H1 (cell line): ENCODE results near the gene ECSIT. TPM values are rescaled to one million over a fixed set of nuclear protein-coding genes. Genes with fewer than 3 reads are reported as not detected.

Experiments used
- CTCF ChIA-PET: fragments of 300-600 bp; sonication (Branson Sonifier 250); formaldehyde crosslinking; loops from one replicate; lab custom pipeline; 2021; ENCODE audit not compliant: partially characterized antibody; lab: Charles Lee
- POLR2A ChIA-PET: fragments of 300-600 bp; sonication (Branson Sonifier 250); formaldehyde crosslinking; loops from one replicate; lab custom pipeline; 2021; ENCODE audit warnings: inconsistent platforms; ENCODE audit not compliant: partially characterized antibody; lab: Charles Lee
- DNase-seq, 2 experiments: peaks; one replicate each; pipeline versions ENCODE4 v3.0.0 to v3.0.0-alpha.2; 2010 to 2022; ENCODE audit warnings: low spot score in 2 of 2, low read depth in 1 of 2, mixed read lengths in 1 of 2
- FAIRE-seq: peaks from 2 replicates; lab custom pipeline; 2011; peaks lifted over from hg19 to GRCh38; lab: Jason Lieb, UNC
- H2AFZ ChIP-seq: 2 replicates; pipeline ENCODE4 v1.8.1; 2012; ENCODE audit warnings: low read length, inconsistent platforms
- H2AK5ac ChIP-seq: 2 replicates; pipeline ENCODE4 v1.6.1; 2013; ENCODE audit warnings: low read depth, low read length
- H2BK120ac ChIP-seq: replicated peaks from 2 replicates; pipeline ENCODE3; 2013; ENCODE audit warnings: low read depth, low read length, inconsistent platforms
- H2BK12ac ChIP-seq: 2 replicates; pipeline ENCODE4 v1.6.1; 2013; ENCODE audit warnings: low read depth, low read length
- H2BK15ac ChIP-seq: 2 replicates; pipeline ENCODE4 v1.6.1; 2013; ENCODE audit warnings: low read length
- H2BK20ac ChIP-seq: 2 replicates; pipeline ENCODE4 v1.6.1; 2013; ENCODE audit warnings: low read length
- H2BK5ac ChIP-seq: 2 replicates; pipeline ENCODE4 v1.6.1; 2013; ENCODE audit warnings: low read depth, low read length
- H3K14ac ChIP-seq: 2 replicates; pipeline ENCODE4 v1.6.1; 2013; ENCODE audit warnings: inconsistent platforms; ENCODE audit not compliant: insufficient read length
- H3K18ac ChIP-seq: 2 replicates; pipeline ENCODE4 v1.6.1; 2013; ENCODE audit warnings: low read length; ENCODE audit errors: extremely low read depth
- H3K23ac ChIP-seq: 2 replicates; pipeline ENCODE4 v1.6.1; 2013; ENCODE audit warnings: inconsistent platforms; ENCODE audit not compliant: insufficient read length
- H3K23me2 ChIP-seq: 2 replicates; pipeline ENCODE4 v1.6.1; 2013; ENCODE audit warnings: low read depth, low read length
- H3K27ac ChIP-seq: 2 replicates; pipeline ENCODE4 v1.6.1; 2011; ENCODE audit warnings: low read depth, low read length, inconsistent platforms
- H3K27me3 ChIP-seq, 4 experiments: replicated peaks in 1 of 4; 1 replicate in 1 of 4; 2 replicates in 3 of 4; pipeline versions ENCODE4 v1.6.1 to v1.8.1; 2011 to 2013; ENCODE audit warnings: low read length in 3 of 4, mild to moderate bottlenecking in 3 of 4, inconsistent platforms in 2 of 4, mixed read lengths in 2 of 4, moderate library complexity in 1 of 4; ENCODE audit not compliant: control insufficient read depth in 3 of 4, insufficient read depth in 3 of 4; ENCODE audit errors: extremely low read depth in 1 of 4
- H3K36me3 ChIP-seq, 4 experiments: 2 replicates each; pipeline versions ENCODE4 v1.6.1 to v1.8.1; 2011 to 2013; ENCODE audit warnings: mild to moderate bottlenecking in 4 of 4, low read length in 3 of 4, moderate library complexity in 2 of 4, control low read depth in 1 of 4, inconsistent platforms in 1 of 4; ENCODE audit not compliant: insufficient read depth in 4 of 4, control insufficient read depth in 2 of 4
- H3K4ac ChIP-seq: replicated peaks from 2 replicates; pipeline ENCODE3; 2013; ENCODE audit warnings: low read length, low read depth, mixed read lengths, inconsistent platforms; ENCODE audit not compliant: insufficient read length
- H3K4me1 ChIP-seq, 4 experiments: replicated peaks in 1 of 4; 1 replicate in 1 of 4; 2 replicates in 3 of 4; pipeline versions ENCODE4 v1.6.1 to v1.8.1; 2011 to 2013; ENCODE audit warnings: low read length in 3 of 4, inconsistent platforms in 2 of 4, mixed read lengths in 1 of 4; ENCODE audit not compliant: insufficient read depth in 4 of 4, control insufficient read depth in 3 of 4
- H3K4me2 ChIP-seq, 2 experiments: 2 replicates each; pipeline versions ENCODE4 v1.6.1 to v1.8.1; 2011 to 2013; ENCODE audit warnings: low read depth in 2 of 2, low read length in 2 of 2, control low read depth in 1 of 2, inconsistent platforms in 1 of 2, mild to moderate bottlenecking in 1 of 2; ENCODE audit not compliant: insufficient read depth in 1 of 2
- H3K4me3 ChIP-seq, 4 experiments: fragments of 200-600, 300-600 bp in 1 of 4; sonication (generic), shearing (Covaris generic), sonication (Bioruptor Twin) in 1 of 4; 2 replicates each; pipeline versions ENCODE4 v1.5.1 to v1.8.1; 2011 to 2016; ENCODE audit warnings: low read length in 4 of 4, low read depth in 3 of 4, control low read depth in 2 of 4, inconsistent platforms in 2 of 4, mild to moderate bottlenecking in 2 of 4, mixed read lengths in 1 of 4, moderate library complexity in 1 of 4; ENCODE audit not compliant: insufficient read depth in 2 of 4; ENCODE audit errors: extremely low read depth in 1 of 4
- H3K56ac ChIP-seq: replicated peaks from 2 replicates; pipeline ENCODE3; 2013; ENCODE audit warnings: low read depth, mild to moderate bottlenecking, mixed read lengths, low read length, inconsistent platforms; ENCODE audit not compliant: insufficient read length
- H3K79me1 ChIP-seq: 2 replicates; pipeline ENCODE4 v1.6.1; 2013; ENCODE audit warnings: low read depth, low read length, control low read depth
- H3K79me2 ChIP-seq, 2 experiments: 2 replicates each; pipeline versions ENCODE4 v1.6.1 to v1.8.1; 2012 to 2013; ENCODE audit warnings: low read length in 2 of 2, mild to moderate bottlenecking in 2 of 2, inconsistent platforms in 1 of 2; ENCODE audit not compliant: insufficient read depth in 2 of 2, control insufficient read depth in 1 of 2
- H3K9ac ChIP-seq, 4 experiments: replicated peaks in 1 of 4; 1 replicate in 1 of 4; 2 replicates in 3 of 4; pipeline versions ENCODE4 v1.6.1 to v1.8.1; 2011 to 2013; ENCODE audit warnings: low read depth in 3 of 4, low read length in 3 of 4, control low read depth in 2 of 4, mild to moderate bottlenecking in 2 of 4, moderate library complexity in 2 of 4, inconsistent platforms in 1 of 4; ENCODE audit errors: extremely low read depth in 1 of 4
- H3K9me3 ChIP-seq, 2 experiments: 2 replicates each; pipeline versions ENCODE4 v1.6.1 to v1.8.1; 2012 to 2013; ENCODE audit warnings: mild to moderate bottlenecking in 2 of 2, moderate library complexity in 2 of 2, control low read depth in 1 of 2, inconsistent platforms in 1 of 2, low read depth in 1 of 2, low read length in 1 of 2, mixed read lengths in 1 of 2; ENCODE audit not compliant: insufficient read depth in 2 of 2
- H4K20me1 ChIP-seq, 2 experiments: replicated peaks in 1 of 2; 2 replicates each; pipeline versions ENCODE3 to v1.8.1; 2011 to 2013; ENCODE audit warnings: inconsistent platforms in 2 of 2, low read length in 2 of 2, mild to moderate bottlenecking in 1 of 2; ENCODE audit not compliant: insufficient read depth in 2 of 2, control insufficient read depth in 1 of 2
- H4K5ac ChIP-seq: 2 replicates; pipeline ENCODE4 v1.6.1; 2013; ENCODE audit warnings: low read length, low read depth, mixed read lengths, inconsistent platforms; ENCODE audit not compliant: insufficient read length
- H4K8ac ChIP-seq: 2 replicates; pipeline ENCODE4 v1.8.0; 2013; ENCODE audit warnings: mild to moderate bottlenecking, moderate library complexity, low read length, inconsistent platforms; ENCODE audit not compliant: insufficient read depth; ENCODE audit errors: extremely low read depth
- H4K91ac ChIP-seq: replicated peaks from 2 replicates; pipeline ENCODE3; 2013; ENCODE audit warnings: low read length, mixed read lengths, inconsistent platforms; ENCODE audit not compliant: insufficient read length
- ASH2L ChIP-seq: fragments of 200-600, 300-600 bp; sonication (generic); IDR thresholded peaks from one replicate; pipeline ENCODE4 v1.7.1; 2017; ENCODE audit warnings: low read length
- EP300 ChIP-seq, 2 experiments: IDR thresholded peaks; 1 replicate in 1 of 2; 2 replicates in 1 of 2; pipeline ENCODE4 v1.6.1; 2011 to 2012; ENCODE audit warnings: low read depth in 2 of 2, low read length in 2 of 2, mild to moderate bottlenecking in 2 of 2, borderline replicate concordance in 1 of 2, inconsistent platforms in 1 of 2, moderate library complexity in 1 of 2
- EZH2 ChIP-seq: fragments of 200-600 bp; sonication (generic); IDR thresholded peaks from 2 replicates; pipeline ENCODE4 v1.7.1; 2012; ENCODE audit warnings: low read depth, mild to moderate bottlenecking, moderate library complexity, low read length, inconsistent platforms; ENCODE audit not compliant: severe bottlenecking
- GABPA ChIP-seq: IDR thresholded peaks from 2 replicates; pipeline ENCODE4 v1.6.1; 2011; ENCODE audit warnings: mild to moderate bottlenecking, low read length, moderate library complexity, borderline replicate concordance; ENCODE audit not compliant: insufficient read depth
- TAF1 ChIP-seq: IDR thresholded peaks from 2 replicates; pipeline ENCODE4 v1.6.1; 2011; ENCODE audit warnings: mild to moderate bottlenecking, low read depth, low read length
- WGBS, 2 experiments: shearing (Covaris generic) in 1 of 2; methylation state at CpG; one replicate each; pipeline versions ENCODE4 v1.1.6 to v1.1.7; 2013 to 2015; ENCODE audit warnings: low lambda C conversion rate in 2 of 2, mixed read lengths in 2 of 2, inconsistent platforms in 1 of 2, low coverage in 1 of 2, missing lambda C conversion rate in 1 of 2; ENCODE audit not compliant: insufficient replicate concordance in 2 of 2, insufficient coverage in 1 of 2, insufficient read length in 1 of 2; ENCODE audit errors: extremely low coverage in 1 of 2, missing lambda C conversion rate in 1 of 2; 5-methylcytosine and 5-hydroxymethylcytosine counted together
- polyA plus RNA-seq, 7 experiments: library from polyadenylated mRNA; depleted of rRNA in 3 of 7; stranded (reverse) in 5 of 7; unstranded in 2 of 7; fragments of >200 nt in 5 of 7; fragments of 200-250 nt in 2 of 7; gene quantifications; 1 replicate in 5 of 7; 2 replicates in 1 of 7; 4 replicates in 1 of 7; pipeline versions ENCODE4 v1.2.1 to v1.2.3, GENCODE V29; 2011 to 2013; ENCODE audit warnings: missing spikeins in 2 of 7, mixed read lengths in 2 of 7
- total RNA-seq: library from RNA; stranded (reverse); fragmentation: NEBNext Ultra II Directional; extraction: Animal tissue kit (Norgen Biotek cat#: 25700); gene quantifications from 2 replicates; pipeline ENCODE4 v1.2.1, GENCODE V29; 2021
- TF ChIP-seq, protein P1 (sequence below): IDR thresholded peaks from 2 replicates; pipeline ENCODE4 v1.6.1; 2012; ENCODE audit warnings: inconsistent platforms

Gene ECSIT
- total and polyA plus RNA-seq, 2 of the 8 experiments (the other 6 are each of a cell fraction or from before 2014, with no cell fraction given): 55.7 to 74.1 TPM

DNA sequence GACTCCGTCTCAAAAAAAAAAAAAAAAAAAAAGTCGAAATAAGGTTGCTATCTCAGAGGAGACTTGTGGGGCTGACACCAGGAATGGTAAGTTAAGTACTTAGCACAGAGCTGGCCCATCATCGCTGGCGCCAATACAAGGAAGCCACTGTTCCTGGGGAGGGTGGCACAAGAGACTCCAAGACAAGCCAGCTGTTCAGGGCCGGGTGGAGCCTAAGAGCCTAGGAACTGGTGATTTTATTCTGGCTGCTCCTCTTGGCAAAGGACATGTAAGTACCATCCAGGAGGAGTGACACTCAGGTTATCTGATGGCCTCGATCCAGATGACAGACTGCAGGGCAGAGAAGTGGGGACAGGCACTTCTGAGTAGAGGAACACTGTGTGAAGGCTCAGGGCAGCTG lies 26.3 kb upstream of the ECSIT start:
- Histone ChIP-seq H3K9ac (no peak overlapping the region), H3K23ac (no peak overlapping the region), H4K5ac (no peak overlapping the region)
- TF ChIP-seq, protein P1, sequence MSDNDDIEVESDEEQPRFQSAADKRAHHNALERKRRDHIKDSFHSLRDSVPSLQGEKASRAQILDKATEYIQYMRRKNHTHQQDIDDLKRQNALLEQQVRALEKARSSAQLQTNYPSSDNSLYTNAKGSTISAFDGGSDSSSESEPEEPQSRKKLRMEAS: no peak
- no peak for TF ChIP-seq EZH2
- TF ChIP-seq GABPA: no peak
- no peak for TF ChIP-seq EP300 (IDR thresholded peaks at IDR 0.05; ENCODE audit: borderline replicate concordance in 1 of 2, low read depth in 2 of 2, low read length in 2 of 2)
- no peak for TF ChIP-seq ASH2L
- no peak for TF ChIP-seq TAF1

More for the DNA sequence above, 26.3 kb upstream of the ECSIT start:
- no peak overlapping the region for H3K27ac ChIP-seq
- no peaks in the 10 kb centered on the region for H3K9me3 ChIP-seq
- no peak overlapping the region for H3K4me2 ChIP-seq
- H2BK12ac ChIP-seq: no peak overlapping the region
- H2BK5ac ChIP-seq: no peak overlapping the region
- peaks cover 0 to 8% (median 0%) of the 10 kb centered on the region in 4 experiments; a peak in 4 of 7 replicates for H3K4me1 ChIP-seq
- peaks cover 7% of the 10 kb centered on the region; the same call in 1 of the 2 replicates for H3K23me2 ChIP-seq
- H2AK5ac ChIP-seq: no peak overlapping the region
- DNase-seq (no peak), FAIRE-seq (no peak)
- H3K36me3 ChIP-seq: peaks cover 0 to 19% (median 12%) of the 10 kb centered on the region in 4 experiments; a peak in 5 of 8 replicates
- H2BK20ac ChIP-seq: no peak overlapping the region
- H3K18ac ChIP-seq: no peak overlapping the region
- no peak overlapping the region for H3K4me3 ChIP-seq
- POLR2A ChIA-PET: interaction anchor here (0.7 kb wide), 1 partner anchor 22 kb away, joined by 3 read pairs; the partner anchor contains the start of gene ACP5
- H2AFZ ChIP-seq: no peak overlapping the region
- H3K14ac ChIP-seq: no peak overlapping the region
- no peak overlapping the region for H3K56ac ChIP-seq
- H3K4ac ChIP-seq: no peak overlapping the region
- WGBS, 2 experiments: 88% methylated on average over 6 of the region's 6 CpGs; no CpG with 5 or more reads in 1 of the 2 experiments
- H2BK120ac ChIP-seq: no peak overlapping the region
- H3K79me1 ChIP-seq: peaks cover 14% of the 10 kb centered on the region
- no peak overlapping the region for H4K91ac ChIP-seq
- H2BK15ac ChIP-seq: no peak overlapping the region
- CTCF ChIA-PET: interaction anchor here (0.8 to 1.4 kb wide), 2 partner anchors 19 to 209 kb away, joined by 4 to 8 read pairs; partner anchors contain the start of gene TMEM205
- H4K20me1 ChIP-seq: peaks cover 2 to 25% of the 10 kb centered on the region in 2 experiments
- no peak overlapping the region; the same call in 1 of the 2 replicates for H4K8ac ChIP-seq
- no peaks in the 10 kb centered on the region for H3K27me3 ChIP-seq
- H3K79me2 ChIP-seq: peaks cover 4 to 33% of the 10 kb centered on the region in 2 experiments; a peak in 3 of 4 replicates
